HG02571 (cell line): ENCODE measurements around the gene PLSCR4.
"Not testable (repeated sequence)": the region's sequence is repeated elsewhere in the genome, so short reads cannot be mapped to it uniquely, and the experiment has no call there.

Source experiments
- ATAC-seq: cut with Tn5 transposase; IDR thresholded peaks from one replicate; pipeline ENCODE4 v1.9.1; 2021; ENCODE audit warnings: mild to moderate bottlenecking, moderate library complexity; ENCODE audit not compliant: unreplicated experiment

Gene PLSCR4

GRCh38 chr3:146249921-146250320 is 984 bp downstream of the PLSCR4 start:
- ATAC-seq: no peak

GRCh38 chr3:146247911-146248310 is 3.0 kb downstream of the PLSCR4 start:
- no peak for ATAC-seq

GRCh38 chr3:146246526-146246925 is 4.4 kb downstream of the PLSCR4 start:
- ATAC-seq: no peak

- no peak for ATAC-seq
These were observed 7.3 kb downstream of the PLSCR4 start for GRCh38 chr3:146243559-146243958.

- ATAC-seq: no peak
These were observed 9.2 kb downstream of the PLSCR4 start for GRCh38 chr3:146241523-146242240.

- ATAC-seq: no peak
These were observed 17.4 kb downstream of the PLSCR4 start for GRCh38 chr3:146233487-146233886.

GRCh38 chr3:146227486-146227885 is 23.4 kb downstream of the PLSCR4 start:
- ATAC-seq: no peak

- ATAC-seq: no peak
These were observed 24.0 kb downstream of the PLSCR4 start for GRCh38 chr3:146226881-146227280.

- ATAC-seq: not testable (repeated sequence)
These were observed 25.4 kb downstream of the PLSCR4 start for GRCh38 chr3:146225458-146225857.

GRCh38 chr3:146223401-146224373 is 27.2 kb downstream of the PLSCR4 start:
- no peak for ATAC-seq

- no peak for ATAC-seq
These were observed 28.5 kb downstream of the PLSCR4 start for GRCh38 chr3:146222204-146223046.

GRCh38 chr3:146221276-146221675 is 29.6 kb downstream of the PLSCR4 start:
- ATAC-seq: no peak

GRCh38 chr3:146218880-146219866 is 31.7 kb downstream of the PLSCR4 start:
- ATAC-seq: no peak

GRCh38 chr3:146217324-146217723 is 33.6 kb downstream of the PLSCR4 start:
- ATAC-seq: no peak

GRCh38 chr3:146214493-146214892 is 36.4 kb downstream of the PLSCR4 start:
- no peak for ATAC-seq

GRCh38 chr3:146209371-146209770 is 41.5 kb downstream of the PLSCR4 start:
- no peak for ATAC-seq

GRCh38 chr3:146203776-146204175 is 47.1 kb downstream of the PLSCR4 start:
- no peak for ATAC-seq

GRCh38 chr3:146200461-146201220 is 50.3 kb downstream of the PLSCR4 start:
- no peak for ATAC-seq

GRCh38 chr3:146199762-146200161 is 51.1 kb downstream of the PLSCR4 start:
- no peak for ATAC-seq
